IPS-18a (cell line): Measurements from ENCODE around the gene L3MBTL4.
A peak's percentile ranks its signal among the peaks of the same experiment; 100 is the strongest.
"Not testable (repeated sequence)": the region's sequence is repeated elsewhere in the genome, so short reads cannot be mapped to it uniquely, and the experiment has no call there.

Experiments
- H3K27ac ChIP-seq: one replicate; pipeline ENCODE4 v1.5.1; 2013; ENCODE audit warnings: low read length
- H3K27me3 ChIP-seq: one replicate; pipeline ENCODE4 v1.6.1; 2013; ENCODE audit warnings: mild to moderate bottlenecking, low read length; ENCODE audit not compliant: control insufficient read depth, insufficient read depth
- H3K36me3 ChIP-seq: one replicate; pipeline ENCODE4 v1.6.1; 2013; ENCODE audit warnings: low read depth, low read length; ENCODE audit not compliant: control insufficient read depth
- H3K4me1 ChIP-seq: one replicate; pipeline ENCODE4 v1.6.1; 2013; ENCODE audit warnings: low read depth, low read length; ENCODE audit not compliant: control insufficient read depth
- H3K4me3 ChIP-seq: one replicate; pipeline ENCODE4 v1.5.1; 2013; ENCODE audit warnings: low read length
- H3K9ac ChIP-seq: one replicate; pipeline ENCODE4 v1.6.1; 2013; ENCODE audit warnings: mild to moderate bottlenecking, low read length, moderate library complexity
- H3K9me3 ChIP-seq: one replicate; pipeline ENCODE4 v1.6.1; 2013; ENCODE audit warnings: low read depth, low read length; ENCODE audit not compliant: control insufficient read depth

The L3MBTL4 gene

DNA sequence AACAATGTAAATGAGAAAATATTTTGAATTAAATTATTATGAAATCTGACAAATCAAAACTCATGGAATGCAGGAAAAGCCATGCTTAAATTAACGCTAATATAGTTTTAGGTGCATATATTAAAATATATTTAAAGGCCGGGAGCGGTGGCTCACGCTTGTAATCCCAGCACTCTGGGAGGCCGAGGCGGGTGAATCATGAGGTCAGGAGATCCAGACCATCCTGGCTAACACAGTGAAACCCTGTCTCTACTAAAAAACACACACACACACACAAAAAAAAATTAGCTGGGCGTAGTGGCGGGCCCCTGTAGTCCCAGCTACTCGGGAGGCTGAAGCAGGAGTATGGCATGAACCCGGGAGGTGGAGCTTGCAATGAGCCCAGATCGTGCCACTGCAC, 342.3 kb downstream of the L3MBTL4 start:
- H3K27ac ChIP-seq, H3K27me3 ChIP-seq, H3K36me3 ChIP-seq, H3K4me1 ChIP-seq, H3K9me3 ChIP-seq, H3K9ac ChIP-seq, H3K4me3 ChIP-seq: not testable (repeated sequence)

DNA sequence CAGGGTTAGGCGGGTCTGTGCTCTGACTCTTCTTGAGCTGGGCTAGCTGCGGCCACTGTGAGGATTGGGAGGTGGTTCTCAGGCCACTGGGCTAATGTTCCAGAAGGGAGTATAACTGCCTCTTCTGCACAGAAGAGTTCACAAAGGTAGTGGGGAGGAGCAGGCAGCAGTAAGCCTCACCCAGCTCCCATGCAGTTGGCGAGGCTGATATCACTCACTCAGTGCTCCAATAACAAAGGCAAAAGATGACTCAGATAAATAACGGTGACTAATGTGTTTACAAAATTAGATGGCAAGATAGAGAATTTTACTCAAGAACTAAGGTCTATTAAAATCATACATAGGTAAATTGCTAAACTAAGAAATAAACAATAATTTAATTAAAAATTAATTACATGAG, 345.2 kb downstream of the L3MBTL4 start:
- Histone ChIP-seq H3K4me3 (no peak overlapping the region), H3K9me3 (no peaks in the 10 kb centered on the region), H3K4me1 (no peaks in the 10 kb centered on the region), H3K36me3 (no peaks in the 10 kb centered on the region), H3K27me3 (no peaks in the 10 kb centered on the region), H3K9ac (no peak overlapping the region), H3K27ac (no peak overlapping the region)

DNA sequence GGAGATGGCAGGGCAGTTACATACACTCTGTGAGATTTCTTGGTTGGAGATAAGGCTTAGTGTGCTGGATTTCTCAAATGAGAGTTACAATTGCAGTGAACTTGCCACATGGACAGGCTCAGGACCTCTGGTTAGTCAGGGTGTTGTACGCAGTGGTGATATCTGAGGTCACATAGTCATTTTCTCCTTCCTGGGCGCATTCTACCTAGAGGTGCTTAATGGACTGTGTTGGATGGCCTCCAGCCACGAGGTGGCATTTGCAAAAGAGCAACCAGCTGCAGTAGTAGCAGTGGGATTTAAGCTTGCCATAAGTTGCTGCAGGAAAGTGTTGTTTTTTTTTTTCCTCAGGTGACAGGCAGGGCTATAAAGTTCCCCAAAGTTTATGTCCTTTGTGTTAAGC, 345.6 kb downstream of the L3MBTL4 start:
- Histone ChIP-seq H3K9me3 (no peaks in the 10 kb centered on the region), H3K4me1 (no peaks in the 10 kb centered on the region), H3K36me3 (no peaks in the 10 kb centered on the region), H3K27me3 (no peaks in the 10 kb centered on the region), H3K27ac (no peak overlapping the region), H3K4me3 (no peak overlapping the region), H3K9ac (no peak overlapping the region)

DNA sequence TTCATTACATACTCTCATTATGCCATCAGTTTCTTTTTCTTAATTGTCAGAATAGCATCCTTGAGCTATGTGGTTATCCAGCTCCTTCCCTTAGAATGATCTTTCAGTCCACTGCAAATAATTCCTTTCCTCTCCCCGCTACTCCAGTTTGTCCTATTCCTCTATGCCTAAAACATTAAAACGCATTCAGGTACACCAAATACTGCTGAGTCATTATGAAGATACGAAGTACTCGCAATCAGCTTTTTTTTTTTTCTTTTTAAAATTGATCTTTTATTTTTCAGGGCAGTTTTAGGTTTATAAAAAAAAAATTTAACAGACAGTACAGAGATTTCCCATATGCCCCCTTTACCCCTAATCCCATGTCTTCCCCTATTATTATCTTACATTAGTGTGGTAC, 354.6 kb downstream of the L3MBTL4 start:
- Histone ChIP-seq H3K36me3 (no peaks in the 10 kb centered on the region), H3K4me1 (peaks cover 22% of the 10 kb centered on the region), H3K27me3 (no peaks in the 10 kb centered on the region), H3K9ac (no peak overlapping the region), H3K4me3 (no peak overlapping the region), H3K27ac (no peak overlapping the region), H3K9me3 (no peaks in the 10 kb centered on the region)

DNA sequence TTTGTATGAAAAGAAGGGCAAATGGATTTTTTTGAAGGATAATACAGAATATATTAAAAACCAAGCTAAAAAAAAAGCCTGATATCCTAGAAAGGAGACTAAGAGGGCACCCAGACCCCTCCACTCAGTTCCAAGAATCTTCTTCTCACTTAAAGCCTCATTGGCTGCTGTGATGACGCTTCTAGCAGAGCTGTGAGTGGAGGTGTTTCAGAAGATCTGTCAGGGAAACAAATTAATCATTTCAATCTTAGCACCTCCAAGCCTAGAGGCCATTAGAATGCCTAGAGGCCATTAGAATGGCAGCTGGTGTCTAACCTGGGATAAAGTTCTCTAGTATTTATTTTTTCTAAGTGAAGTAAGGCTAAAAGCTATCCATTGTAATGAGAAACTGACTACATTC, 355.2 kb downstream of the L3MBTL4 start:
- no peaks in the 10 kb centered on the region for H3K27me3 ChIP-seq
- peaks cover 22% of the 10 kb centered on the region for H3K4me1 ChIP-seq
- H3K4me3 ChIP-seq: no peak overlapping the region
- H3K27ac ChIP-seq: no peak overlapping the region
- H3K9ac ChIP-seq: no peak overlapping the region
- H3K9me3 ChIP-seq: no peaks in the 10 kb centered on the region
- no peaks in the 10 kb centered on the region for H3K36me3 ChIP-seq

DNA sequence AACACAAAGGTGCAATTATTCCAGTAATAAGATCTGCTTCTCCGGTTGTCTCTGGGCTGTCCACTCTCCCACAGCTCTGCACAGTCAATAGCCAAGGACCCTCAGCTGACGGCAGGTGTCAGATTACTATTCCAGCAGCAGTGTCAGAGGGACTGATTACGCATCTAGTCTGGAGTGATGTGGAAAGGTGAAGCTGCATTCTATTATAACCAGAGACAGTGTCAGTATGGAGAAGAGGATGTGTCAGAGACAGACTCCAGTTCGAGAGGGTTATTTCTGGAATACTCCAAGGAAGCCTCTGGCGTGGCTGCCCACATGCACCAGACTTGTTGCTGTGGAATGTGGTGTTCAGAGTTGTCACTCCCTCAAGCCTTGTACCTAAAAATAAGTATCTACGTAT, 355.8 kb downstream of the L3MBTL4 start:
- Histone ChIP-seq H3K9me3 (no peaks in the 10 kb centered on the region), H3K9ac (no peak overlapping the region), H3K27me3 (no peaks in the 10 kb centered on the region), H3K27ac (no peak overlapping the region), H3K4me1 (peaks cover 22% of the 10 kb centered on the region), H3K36me3 (no peaks in the 10 kb centered on the region), H3K4me3 (no peak overlapping the region)

DNA sequence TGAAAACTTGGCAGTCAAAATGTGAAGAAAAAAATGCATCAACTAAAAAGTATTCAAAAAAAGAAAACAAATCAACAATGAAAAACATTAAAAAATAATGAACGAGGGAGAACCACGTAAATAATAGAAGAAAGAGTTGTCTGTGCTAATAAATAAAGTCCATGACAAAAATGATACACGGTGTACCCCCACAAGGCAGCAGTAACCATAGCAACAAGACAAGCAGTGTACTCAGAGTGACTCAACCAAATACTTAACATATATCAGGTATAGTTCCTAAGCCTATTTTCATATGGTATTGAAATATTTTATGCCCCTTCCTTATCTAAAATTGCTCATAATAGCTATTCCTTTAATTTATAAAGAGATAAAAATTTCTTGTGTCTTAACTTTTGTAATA, 357.1 kb downstream of the L3MBTL4 start:
- H3K27me3 ChIP-seq: no peaks in the 10 kb centered on the region
- H3K4me3 ChIP-seq: no peak overlapping the region
- no peaks in the 10 kb centered on the region for H3K36me3 ChIP-seq
- no peaks in the 10 kb centered on the region for H3K9me3 ChIP-seq
- no peak overlapping the region for H3K27ac ChIP-seq
- H3K9ac ChIP-seq: no peak overlapping the region
- peaks cover 22% of the 10 kb centered on the region for H3K4me1 ChIP-seq

DNA sequence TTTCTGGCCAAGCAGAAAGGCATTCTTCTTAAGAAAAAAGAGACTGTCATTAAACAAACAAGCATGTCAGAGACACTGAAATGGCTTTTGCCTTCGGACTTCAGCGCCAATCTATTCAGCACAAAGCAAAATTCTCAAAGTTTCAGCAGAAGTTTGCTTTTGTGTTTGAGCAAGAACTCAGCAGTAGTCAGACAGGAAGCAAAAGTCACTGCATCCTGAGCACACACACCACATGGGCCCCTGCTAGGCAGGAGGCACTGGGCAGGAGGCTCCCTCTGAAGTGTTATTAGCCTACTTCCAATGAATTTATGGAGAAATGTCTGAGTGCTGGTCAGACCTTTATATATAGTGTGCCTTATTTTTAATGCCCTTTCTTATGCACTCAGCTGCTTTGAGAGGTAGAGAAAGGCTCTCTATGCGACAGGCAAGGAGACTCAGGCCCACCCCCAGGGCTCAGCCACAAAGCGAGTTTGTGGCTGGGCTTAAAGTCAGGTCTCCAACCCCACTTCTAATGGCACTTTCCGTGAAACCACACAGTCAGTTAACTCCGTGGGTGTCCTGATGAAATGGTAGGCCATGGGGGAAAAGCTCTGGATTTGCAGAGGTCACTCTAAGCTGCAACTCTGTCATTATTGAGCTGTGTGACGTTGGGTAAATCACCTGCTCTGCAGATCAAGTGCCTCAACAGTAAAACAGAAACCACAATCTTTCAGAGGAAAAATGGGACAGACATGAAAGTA, 358.4 kb downstream of the L3MBTL4 start:
- H3K4me3 ChIP-seq: peak overlapping the region; percentile 23
- H3K9me3 ChIP-seq: no peaks in the 10 kb centered on the region
- no peaks in the 10 kb centered on the region for H3K36me3 ChIP-seq
- no peak overlapping the region for H3K9ac ChIP-seq
- peaks cover 22% of the 10 kb centered on the region for H3K4me1 ChIP-seq
- no peaks in the 10 kb centered on the region for H3K27me3 ChIP-seq
- H3K27ac ChIP-seq: no peak overlapping the region

DNA sequence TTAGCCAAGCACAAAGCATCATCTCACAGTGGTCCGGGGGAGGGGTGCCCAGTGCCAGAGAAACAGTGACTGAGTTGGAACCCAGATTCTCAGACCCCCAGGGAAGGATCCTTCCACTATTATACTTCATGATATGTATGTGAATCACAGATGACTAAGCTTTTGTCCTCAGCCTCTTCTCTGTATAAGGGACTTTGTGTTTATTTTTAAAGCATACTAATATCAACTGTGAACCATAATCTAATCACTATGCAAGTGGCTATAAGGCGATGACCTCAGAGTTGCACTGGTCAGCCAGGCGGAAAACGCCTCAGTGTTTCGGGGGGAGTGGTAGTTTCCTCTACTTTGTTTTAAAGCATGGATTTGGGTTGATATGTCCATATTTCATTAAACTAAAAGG, 359.0 kb downstream of the L3MBTL4 start:
- Histone ChIP-seq H3K9ac (no peak overlapping the region), H3K4me3 (no peak overlapping the region), H3K4me1 (peaks cover 22% of the 10 kb centered on the region), H3K36me3 (no peaks in the 10 kb centered on the region), H3K27me3 (no peaks in the 10 kb centered on the region), H3K27ac (no peak overlapping the region), H3K9me3 (no peaks in the 10 kb centered on the region)

DNA sequence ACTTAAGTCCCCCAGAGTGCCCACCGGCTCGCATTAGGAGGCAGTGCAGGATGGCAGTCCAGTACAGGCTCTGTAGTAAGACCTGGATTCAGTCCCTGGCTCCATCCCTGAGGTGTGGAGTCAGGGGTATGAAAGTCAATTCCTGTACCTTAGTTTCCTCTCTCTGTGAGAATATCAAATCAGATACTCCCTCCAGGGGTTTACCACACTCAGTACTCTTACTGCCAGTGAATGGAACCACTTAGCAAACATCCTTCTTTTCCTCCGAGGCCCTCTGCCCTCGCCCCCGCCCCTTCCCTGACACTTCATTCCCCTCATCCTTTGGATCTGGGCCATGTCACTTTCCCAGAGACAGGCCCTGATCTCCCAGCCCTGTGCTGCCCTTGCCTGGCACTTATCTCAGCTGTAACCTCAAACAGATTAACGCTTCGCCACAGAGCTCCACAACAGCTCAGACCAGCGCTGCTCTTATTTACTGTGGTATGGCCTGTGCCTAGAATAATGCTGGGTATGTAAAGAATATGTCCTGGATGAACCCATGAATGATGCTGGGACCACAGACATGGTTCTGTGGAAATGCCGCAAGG, 360.4 kb downstream of the L3MBTL4 start:
- no peak overlapping the region for H3K9ac ChIP-seq

DNA sequence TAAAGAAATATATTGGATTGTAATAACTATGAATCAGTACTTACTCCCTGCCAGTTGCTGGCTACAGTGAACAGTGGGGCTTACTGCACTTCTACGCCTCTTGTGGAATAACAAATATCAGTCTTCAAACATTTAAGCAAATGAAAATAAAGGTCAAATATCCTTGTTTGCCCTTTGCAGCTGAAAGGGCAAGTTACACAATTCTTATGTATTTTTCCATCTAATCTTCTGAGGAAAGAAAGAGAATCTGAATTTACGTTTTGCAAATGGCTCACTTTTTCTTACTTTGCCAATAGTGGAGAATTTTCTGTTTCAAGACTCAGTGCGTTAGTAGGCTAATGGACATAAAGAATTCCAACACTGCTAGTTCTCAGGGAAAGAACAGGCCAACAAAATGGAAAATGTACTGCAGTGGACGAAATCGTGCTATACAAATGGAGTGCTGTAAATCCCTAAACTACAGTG, 362.2 kb downstream of the L3MBTL4 start:
- Histone ChIP-seq H3K4me1 (peaks cover 12% of the 10 kb centered on the region), H3K9ac (no peak overlapping the region), H3K4me3 (no peak overlapping the region), H3K27ac (no peak overlapping the region), H3K27me3 (no peaks in the 10 kb centered on the region), H3K36me3 (no peaks in the 10 kb centered on the region), H3K9me3 (no peaks in the 10 kb centered on the region)

More for the DNA sequence above, 360.4 kb downstream of the L3MBTL4 start:
- Histone ChIP-seq H3K4me3 (no peak overlapping the region), H3K27ac (no peak overlapping the region), H3K36me3 (no peaks in the 10 kb centered on the region), H3K9me3 (no peaks in the 10 kb centered on the region), H3K4me1 (peaks cover 22% of the 10 kb centered on the region), H3K27me3 (no peaks in the 10 kb centered on the region)

DNA sequence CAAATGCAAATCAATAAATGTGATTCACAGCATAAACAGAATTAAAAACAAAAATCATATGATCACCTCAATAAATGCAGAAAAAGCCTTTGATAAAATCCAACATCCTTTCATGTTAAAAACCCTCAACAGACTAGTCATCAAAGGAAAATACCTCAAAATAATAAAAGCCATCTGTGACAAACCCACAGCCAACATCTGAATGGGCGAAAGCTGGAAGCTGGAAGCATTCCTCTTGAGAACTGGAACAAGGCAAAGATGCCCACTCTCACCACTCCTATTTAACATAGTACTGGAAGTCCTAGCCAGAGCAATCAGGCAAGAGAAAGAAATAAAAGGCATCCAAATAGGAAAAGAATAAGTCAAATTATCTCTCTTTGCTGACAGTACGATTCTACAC, 367.1 kb downstream of the L3MBTL4 start:
- not testable (repeated sequence) for H3K27me3 ChIP-seq, H3K36me3 ChIP-seq, H3K9me3 ChIP-seq, H3K9ac ChIP-seq, H3K4me3 ChIP-seq, H3K4me1 ChIP-seq, H3K27ac ChIP-seq
